HG02840 (cell line): ENCODE measurements around the gene ZNF630.
"Not testable (repeated sequence)": the region's sequence is repeated elsewhere in the genome, so short reads cannot be mapped to it uniquely, and the experiment has no call there.

Source experiments
- ATAC-seq: cut with Tn5 transposase; IDR thresholded peaks from one replicate; pipeline ENCODE4 v1.9.1; 2021; ENCODE audit warnings: mild to moderate bottlenecking, moderate library complexity, moderate number of reproducible peaks; ENCODE audit not compliant: unreplicated experiment, low FRiP score

Gene ZNF630

GRCh38 chrX:48071064-48071985 lies at the start of gene ZNF630:
ZNF630 (minus strand) TSS chrX:48071640; CDS start chrX:48066886, 4,754 bp downstream.
- ATAC-seq, result peak; percentile 91

- no peak for ATAC-seq
Observed at GRCh38 chrX:48107717-48108116, 36.3 kb upstream of the ZNF630 start.

DNA sequence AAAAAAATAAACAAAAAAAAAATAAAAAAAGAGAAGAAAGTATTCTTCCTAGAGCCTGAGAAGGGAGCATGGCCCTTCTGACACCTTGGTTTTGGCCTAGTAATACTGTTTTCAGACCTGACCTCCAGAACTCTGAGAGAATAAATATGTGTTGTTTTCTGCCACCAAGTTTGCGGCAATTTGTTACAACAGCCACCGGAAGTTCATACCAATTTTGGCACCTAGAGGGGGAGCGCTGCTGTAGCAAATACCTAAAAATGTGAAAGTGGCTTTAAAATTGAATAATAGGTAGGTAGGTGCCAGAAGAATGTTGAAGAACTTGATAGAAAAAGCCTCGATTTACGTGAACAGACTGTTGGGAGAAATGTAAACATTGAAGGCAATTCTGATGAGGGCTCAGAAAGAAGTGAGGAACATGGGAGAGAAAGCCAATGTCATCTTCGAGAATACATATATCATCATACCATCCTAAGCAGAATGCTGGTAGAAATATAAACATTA lies 31.5 kb upstream of the ZNF630 start:
- ATAC-seq, result no peak

DNA sequence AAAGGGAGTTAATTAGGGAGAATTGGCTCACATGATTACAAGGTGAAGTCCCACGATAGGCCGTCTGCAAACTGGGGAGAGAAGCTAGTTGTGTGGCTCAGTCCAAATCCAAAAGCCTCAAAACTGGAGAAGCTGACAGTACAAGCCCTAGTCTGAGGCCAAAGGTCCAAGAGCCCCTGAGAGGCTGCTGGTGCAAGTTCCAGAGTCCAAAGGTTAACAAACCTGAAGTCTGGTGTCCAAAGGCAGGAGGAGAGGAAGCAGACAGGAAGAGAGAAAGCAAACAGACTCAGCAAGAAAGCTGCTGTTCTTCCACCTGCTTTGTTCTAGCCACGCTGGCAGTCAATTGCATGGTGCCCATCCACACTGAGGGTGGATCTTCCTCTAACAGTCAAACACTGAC lies 30.0 kb upstream of the ZNF630 start:
- ATAC-seq, result no peak

DNA sequence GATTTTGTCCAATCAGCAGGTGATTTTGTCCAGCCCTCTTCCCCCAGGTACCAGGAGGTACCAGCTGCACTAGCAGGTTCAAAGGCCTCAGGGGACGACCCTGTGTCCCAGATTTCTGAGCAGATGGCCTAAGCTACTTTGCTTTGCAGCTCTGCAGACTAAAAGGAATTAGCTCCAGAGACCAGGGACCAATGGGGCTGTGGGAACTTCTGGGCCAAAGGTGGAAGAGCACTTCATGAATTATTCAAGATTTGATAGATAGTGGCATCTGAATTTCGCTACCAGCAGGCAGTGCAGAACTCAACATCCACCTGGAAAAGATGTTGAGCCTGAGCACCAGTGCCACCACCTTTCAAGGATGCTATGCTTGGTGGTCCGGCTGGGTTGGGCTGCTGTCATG lies 21.1 kb upstream of the ZNF630 start:
- not testable (repeated sequence) for ATAC-seq

- no peak for ATAC-seq
Observed at GRCh38 chrX:48090123-48090522, 18.7 kb upstream of the ZNF630 start.

GRCh38 chrX:48086082-48086481 lies 14.6 kb upstream of the ZNF630 start:
- ATAC-seq, result no peak

DNA sequence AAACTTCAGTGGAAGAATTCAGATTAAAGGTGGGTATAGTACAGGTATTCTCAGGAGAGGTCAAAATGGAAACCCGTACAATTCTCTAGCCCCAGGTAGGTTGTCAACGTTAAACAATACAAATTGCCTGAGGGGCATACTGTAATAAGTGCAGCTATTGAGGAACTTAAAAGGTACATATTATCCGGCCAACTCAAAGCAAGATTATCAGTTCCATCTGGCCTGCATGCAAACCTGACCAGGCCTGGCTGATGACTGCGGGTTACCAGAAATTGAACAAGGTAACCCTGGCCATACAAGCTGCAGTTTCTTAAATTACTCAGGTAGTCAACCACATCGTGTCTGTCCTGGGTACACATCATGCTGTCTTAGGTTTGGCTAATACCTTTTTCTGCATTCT lies 12.3 kb upstream of the ZNF630 start:
- ATAC-seq, result no peak

- no peak for ATAC-seq
Observed at GRCh38 chrX:48083212-48083611, 11.8 kb upstream of the ZNF630 start.

GRCh38 chrX:48076343-48076742 lies 4.9 kb upstream of the ZNF630 start:
- no peak for ATAC-seq

- ATAC-seq, result no peak
Observed at GRCh38 chrX:48071986-48072605, 656 bp upstream of the ZNF630 start.

- ATAC-seq, result no peak
Observed at GRCh38 chrX:48068096-48068887, 3.1 kb downstream of the ZNF630 start.

DNA sequence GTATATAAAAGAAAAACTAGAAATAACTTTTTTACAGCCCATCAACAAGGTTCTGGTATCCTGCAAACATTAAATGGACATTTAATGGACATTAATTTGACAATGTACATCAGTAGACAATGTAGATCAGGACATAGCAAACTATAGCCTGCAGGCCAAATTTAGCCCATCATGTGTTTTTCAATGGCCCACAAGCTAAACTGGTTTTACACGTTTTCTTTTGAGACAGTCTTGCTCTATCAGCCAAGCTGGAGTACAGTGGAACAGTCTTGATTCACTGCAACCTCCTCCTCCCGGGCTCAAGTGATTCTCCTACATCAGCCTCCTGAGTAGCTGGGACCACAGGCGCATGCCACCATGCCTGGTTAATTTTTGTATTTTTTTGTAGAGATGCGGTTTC lies 7.2 kb downstream of the ZNF630 start:
- ATAC-seq, result no peak

DNA sequence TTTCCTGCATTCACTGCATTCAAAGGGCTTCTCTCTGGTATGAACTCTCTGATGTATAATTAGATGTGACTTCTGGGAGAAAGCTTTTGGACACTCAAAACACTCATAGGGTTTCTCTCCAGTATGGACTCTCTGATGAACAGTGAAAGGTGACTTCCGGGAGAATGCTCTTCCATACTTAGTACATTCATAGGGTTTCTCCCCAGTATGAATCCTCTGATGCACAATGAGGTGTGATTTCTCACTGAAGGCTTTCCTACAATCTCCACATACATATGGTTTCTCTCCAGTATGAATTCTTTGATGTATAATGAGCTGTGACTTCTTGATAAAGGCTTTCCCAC lies 12.2 kb downstream of the ZNF630 start:
- no peak for ATAC-seq

- ATAC-seq, result no peak
Observed at GRCh38 chrX:48058621-48059295, 12.7 kb downstream of the ZNF630 start.

DNA sequence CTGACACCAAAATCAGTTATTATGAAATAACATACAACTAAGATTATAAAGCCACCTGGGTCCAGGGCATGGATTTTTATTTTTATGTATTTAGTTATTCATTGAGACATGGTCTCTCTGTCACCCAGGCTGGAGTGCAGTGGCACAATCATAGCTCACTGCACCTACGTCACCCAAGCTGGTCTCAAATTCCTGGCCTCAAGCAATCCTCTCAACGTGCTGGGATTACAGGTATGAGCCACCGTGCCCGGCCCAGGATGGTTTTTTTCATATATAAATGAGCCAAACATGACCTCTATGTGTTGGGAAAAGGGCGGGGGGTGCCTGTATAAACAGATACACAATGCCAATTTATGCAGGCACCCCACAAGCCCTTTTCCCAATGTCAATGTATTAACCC lies 24.6 kb downstream of the ZNF630 start:
- ATAC-seq, result no peak

DNA sequence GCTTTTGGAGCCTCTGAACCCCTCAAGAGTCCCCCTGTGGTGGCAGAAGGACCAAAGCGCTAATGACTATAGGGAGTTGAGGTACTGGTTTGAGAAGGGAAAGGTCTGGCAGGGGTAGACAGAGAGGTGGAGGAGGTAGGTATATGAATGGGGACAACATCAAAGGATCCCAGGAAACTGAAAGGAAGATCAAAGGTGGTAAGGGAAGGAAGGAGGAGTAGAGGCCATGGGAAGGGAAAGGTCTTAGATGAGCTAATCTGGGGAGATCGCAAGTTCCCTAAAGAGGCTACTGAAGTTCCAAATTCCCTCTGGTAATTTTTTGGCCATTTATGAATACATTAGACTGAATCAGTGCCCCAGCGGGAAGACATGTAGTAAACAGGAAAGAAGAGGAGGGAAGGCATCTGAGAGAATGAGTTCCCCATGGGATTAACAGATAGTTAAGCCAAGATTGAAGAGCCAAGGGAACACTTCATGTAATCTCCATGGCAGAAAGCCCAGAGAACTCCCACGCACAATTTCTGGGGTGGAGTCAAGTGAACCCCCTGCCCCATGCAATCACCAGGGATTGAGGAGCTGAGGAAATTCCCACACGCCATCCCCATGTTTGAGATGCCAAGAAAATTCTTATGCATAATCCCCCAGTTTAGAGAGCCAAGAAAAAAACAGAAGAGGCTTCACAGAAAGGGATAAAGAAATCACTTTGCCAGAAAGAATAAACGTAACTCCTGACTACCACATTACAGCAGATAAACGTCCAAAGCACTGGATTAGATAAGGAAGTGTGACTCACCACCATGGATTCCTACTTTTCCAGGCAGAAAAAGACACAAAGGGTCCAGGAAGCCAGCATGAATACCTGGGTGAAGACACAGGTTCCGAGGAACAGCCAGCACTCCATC lies 25.8 kb downstream of the ZNF630 start:
- ATAC-seq, result no peak

- ATAC-seq, result no peak
Observed at GRCh38 chrX:48043056-48043455, 28.4 kb downstream of the ZNF630 start.

DNA sequence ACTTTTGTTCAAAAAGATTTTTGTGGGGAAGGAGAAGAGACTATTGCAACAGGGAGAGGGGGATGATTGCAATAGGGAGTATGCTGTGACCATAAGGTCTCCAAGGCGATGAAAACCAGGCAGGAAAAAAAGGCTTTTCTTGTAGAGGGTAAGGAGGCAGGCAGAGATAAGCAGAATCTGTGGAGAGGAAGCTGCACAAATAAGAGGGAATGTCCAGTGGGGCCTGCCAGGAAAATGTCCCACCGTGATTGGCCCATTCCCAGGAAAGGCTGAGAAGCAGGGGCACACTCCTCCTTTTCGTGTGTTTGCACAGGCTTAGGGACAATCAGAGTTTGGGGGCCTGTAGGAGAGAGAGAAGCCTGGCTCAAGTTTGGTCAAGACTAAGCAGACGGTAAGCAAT lies 35.5 kb downstream of the ZNF630 start:
- no peak for ATAC-seq
